Adrenal gland (tissue), 5 donors: ENCODE data around the gene TCERG1L.

ENCODE experiments used
- POLR2A ChIP-seq, 2 donors: fragments of 450-650 bp; IDR thresholded peaks; one replicate each; pipeline ENCODE4 v1.6.1; 2017; ENCODE audit warnings: antibody characterized with exemption in 2 of 2, mild to moderate bottlenecking in 2 of 2, moderate library complexity in 1 of 2
- TF ChIP-seq, protein P1 (sequence below), 6 experiments: fragments of 450-650 bp in 4 of 6; fragments of 200-600 bp in 2 of 6; sonication (generic) in 1 of 6; IDR thresholded peaks; 1 replicate in 5 of 6; 2 replicates in 1 of 6; pipeline versions ENCODE4 v1.5.1 to v1.8.0; 2016 to 2021; ENCODE audit warnings: antibody characterized with exemption in 6 of 6, mild to moderate bottlenecking in 2 of 6, moderate library complexity in 1 of 6
- donor health status: DM: no; HTN: no; CAD: no.

DNA sequence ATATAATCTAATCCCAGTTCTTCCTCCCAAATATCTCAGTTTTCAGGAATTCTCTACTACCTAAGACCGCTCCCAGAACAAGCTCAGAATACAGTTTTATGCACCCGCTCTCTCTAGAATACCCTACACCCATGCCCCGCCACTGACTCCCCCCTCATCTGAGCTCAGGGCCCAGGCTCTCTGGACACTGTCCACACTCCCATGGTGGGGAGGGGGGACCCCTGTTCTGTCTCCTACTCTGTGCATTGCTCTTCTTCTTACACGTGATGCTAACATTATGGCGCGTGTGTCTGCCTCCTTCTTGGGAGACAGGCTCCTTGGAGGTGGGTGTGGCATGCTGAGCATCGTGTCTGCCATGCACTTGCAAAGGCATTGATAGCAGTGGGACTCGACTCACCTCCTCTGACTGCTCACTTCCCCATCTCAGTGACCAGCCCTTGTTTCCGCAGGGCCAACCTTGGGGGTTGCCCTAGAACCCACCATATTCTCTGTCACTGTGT lies 127.9 kb downstream of the TCERG1L start:
- TF ChIP-seq, protein P1, sequence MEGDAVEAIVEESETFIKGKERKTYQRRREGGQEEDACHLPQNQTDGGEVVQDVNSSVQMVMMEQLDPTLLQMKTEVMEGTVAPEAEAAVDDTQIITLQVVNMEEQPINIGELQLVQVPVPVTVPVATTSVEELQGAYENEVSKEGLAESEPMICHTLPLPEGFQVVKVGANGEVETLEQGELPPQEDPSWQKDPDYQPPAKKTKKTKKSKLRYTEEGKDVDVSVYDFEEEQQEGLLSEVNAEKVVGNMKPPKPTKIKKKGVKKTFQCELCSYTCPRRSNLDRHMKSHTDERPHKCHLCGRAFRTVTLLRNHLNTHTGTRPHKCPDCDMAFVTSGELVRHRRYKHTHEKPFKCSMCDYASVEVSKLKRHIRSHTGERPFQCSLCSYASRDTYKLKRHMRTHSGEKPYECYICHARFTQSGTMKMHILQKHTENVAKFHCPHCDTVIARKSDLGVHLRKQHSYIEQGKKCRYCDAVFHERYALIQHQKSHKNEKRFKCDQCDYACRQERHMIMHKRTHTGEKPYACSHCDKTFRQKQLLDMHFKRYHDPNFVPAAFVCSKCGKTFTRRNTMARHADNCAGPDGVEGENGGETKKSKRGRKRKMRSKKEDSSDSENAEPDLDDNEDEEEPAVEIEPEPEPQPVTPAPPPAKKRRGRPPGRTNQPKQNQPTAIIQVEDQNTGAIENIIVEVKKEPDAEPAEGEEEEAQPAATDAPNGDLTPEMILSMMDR (IDR thresholded peaks at IDR 0.05) = no peak
- no peak for TF ChIP-seq POLR2A (IDR thresholded peaks at IDR 0.05)
